ENCODE measurements around the gene NR1D1. TPM values are rescaled to one million over a fixed set of nuclear protein-coding genes. Genes with fewer than 3 reads are reported as not detected.

NR1D1 gene
- total RNA-seq, 2 donors from 2014 or later: 3.0 to 4.4 TPM

- Histone ChIP-seq H3K4me3 (ENCODE audit: low read length) (no peak overlapping the region), H3K4me1 (ENCODE audit: control insufficient read depth, insufficient read depth, low read length) (peaks cover 18% of the 10 kb centered on the region), H3K9ac (ENCODE audit: extremely low read depth, low read length, poor library complexity, severe bottlenecking) (no peak overlapping the region), H3K27me3 (ENCODE audit: control insufficient read depth, insufficient read depth, low read length, poor library complexity, severe bottlenecking) (peaks cover 62% of the 10 kb centered on the region), H3K36me3 (ENCODE audit: control insufficient read depth, insufficient read depth, low read length) (no peaks in the 10 kb centered on the region), H3K27ac (ENCODE audit: low read depth, low read length) (peak overlapping the region; percentile 66), H3K9me3 (ENCODE audit: control insufficient read depth, low read length) (no peaks in the 10 kb centered on the region)
- peaks cover 90% of the 10 kb centered on the region for H3K27me3 Mint-ChIP-seq (ENCODE audit: insufficient read depth)
- no peaks in the 10 kb centered on the region for H3K9me3 Mint-ChIP-seq
- DNase-seq: peak; percentile 97
- peak; percentile 77 for TF ChIP-seq CTCF (conservative IDR thresholded peaks at IDR 0.05)
- H3K36me3 Mint-ChIP-seq (ENCODE audit: low read depth): no peaks in the 10 kb centered on the region
- 13 to 14% methylated on average over 4 to 12 of the region's 12 CpGs for WGBS, 2 experiments (ENCODE audit: insufficient coverage in 1 of 2, insufficient read length in 1 of 2)
- peaks cover 62% of the 10 kb centered on the region for H3K4me1 Mint-ChIP-seq
- H3K4me3 Mint-ChIP-seq: peak overlapping the region; percentile 24
- H3K27ac Mint-ChIP-seq: peak overlapping the region; percentile 35
Observed at GRCh38 chr17:40111221-40112128, 11.1 kb upstream of the NR1D1 start.

- no peaks in the 10 kb centered on the region for H3K9me3 ChIP-seq (ENCODE audit: control insufficient read depth, low read length)
- no peak overlapping the region for H3K4me3 Mint-ChIP-seq
- peak; percentile 71 for DNase-seq
- no peak overlapping the region for H3K4me3 ChIP-seq (ENCODE audit: low read length)
- H3K27ac ChIP-seq (ENCODE audit: low read depth, low read length): peak overlapping the region; percentile 40
- no peaks in the 10 kb centered on the region for H3K36me3 Mint-ChIP-seq (ENCODE audit: low read depth)
- H3K36me3 ChIP-seq (ENCODE audit: control insufficient read depth, insufficient read depth, low read length): no peaks in the 10 kb centered on the region
- no peak overlapping the region for H3K27ac Mint-ChIP-seq
- H3K9me3 Mint-ChIP-seq: no peaks in the 10 kb centered on the region
- peaks cover 18% of the 10 kb centered on the region for H3K4me1 ChIP-seq (ENCODE audit: control insufficient read depth, insufficient read depth, low read length)
- 80 to 89% methylated on average over 1 to 3 of the region's 3 CpGs for WGBS, 2 experiments (ENCODE audit: insufficient coverage in 1 of 2, insufficient read length in 1 of 2)
- peaks cover 62% of the 10 kb centered on the region for H3K27me3 ChIP-seq (ENCODE audit: control insufficient read depth, insufficient read depth, low read length, poor library complexity, severe bottlenecking)
- peaks cover 90% of the 10 kb centered on the region for H3K27me3 Mint-ChIP-seq (ENCODE audit: insufficient read depth)
- TF ChIP-seq CTCF (conservative IDR thresholded peaks at IDR 0.05): no peak
- H3K9ac ChIP-seq (ENCODE audit: extremely low read depth, low read length, poor library complexity, severe bottlenecking): no peak overlapping the region
- peaks cover 67% of the 10 kb centered on the region for H3K4me1 Mint-ChIP-seq
Observed at GRCh38 chr17:40110026-40110845, 9.8 kb upstream of the NR1D1 start.

- Mint-ChIP-seq H3K4me3 (no peak overlapping the region), H3K9me3 (no peaks in the 10 kb centered on the region), H3K27me3 (ENCODE audit: insufficient read depth) (peaks cover 90% of the 10 kb centered on the region), H3K4me1 (peaks cover 76% of the 10 kb centered on the region), H3K36me3 (ENCODE audit: low read depth) (no peaks in the 10 kb centered on the region), H3K27ac (no peak overlapping the region)
- Histone ChIP-seq H3K4me1 (ENCODE audit: control insufficient read depth, insufficient read depth, low read length) (peaks cover 18% of the 10 kb centered on the region), H3K9ac (ENCODE audit: extremely low read depth, low read length, poor library complexity, severe bottlenecking) (no peak overlapping the region), H3K27ac (ENCODE audit: low read depth, low read length) (no peak overlapping the region), H3K27me3 (ENCODE audit: control insufficient read depth, insufficient read depth, low read length, poor library complexity, severe bottlenecking) (peaks cover 52% of the 10 kb centered on the region), H3K36me3 (ENCODE audit: control insufficient read depth, insufficient read depth, low read length) (no peaks in the 10 kb centered on the region), H3K4me3 (ENCODE audit: low read length) (no peak overlapping the region), H3K9me3 (ENCODE audit: control insufficient read depth, low read length) (no peaks in the 10 kb centered on the region)
- peak; percentile 59 for DNase-seq
- 89 to 93% methylated on average over 6 to 9 of the region's 9 CpGs for whole genome bisulfite sequencing, 2 experiments (ENCODE audit: insufficient coverage in 1 of 2, insufficient read length in 1 of 2)
- TF ChIP-seq CTCF (conservative IDR thresholded peaks at IDR 0.05): peak; percentile 46
Observed at GRCh38 chr17:40108970-40109824, 8.8 kb upstream of the NR1D1 start.

Measured in endodermal cell (in vitro differentiated cells).